ENCODE measurements around the gene LRRC3.
"Not testable (repeated sequence)": the region's sequence is repeated elsewhere in the genome, so short reads cannot be mapped to it uniquely, and the experiment has no call there.

Gene LRRC3

DNA sequence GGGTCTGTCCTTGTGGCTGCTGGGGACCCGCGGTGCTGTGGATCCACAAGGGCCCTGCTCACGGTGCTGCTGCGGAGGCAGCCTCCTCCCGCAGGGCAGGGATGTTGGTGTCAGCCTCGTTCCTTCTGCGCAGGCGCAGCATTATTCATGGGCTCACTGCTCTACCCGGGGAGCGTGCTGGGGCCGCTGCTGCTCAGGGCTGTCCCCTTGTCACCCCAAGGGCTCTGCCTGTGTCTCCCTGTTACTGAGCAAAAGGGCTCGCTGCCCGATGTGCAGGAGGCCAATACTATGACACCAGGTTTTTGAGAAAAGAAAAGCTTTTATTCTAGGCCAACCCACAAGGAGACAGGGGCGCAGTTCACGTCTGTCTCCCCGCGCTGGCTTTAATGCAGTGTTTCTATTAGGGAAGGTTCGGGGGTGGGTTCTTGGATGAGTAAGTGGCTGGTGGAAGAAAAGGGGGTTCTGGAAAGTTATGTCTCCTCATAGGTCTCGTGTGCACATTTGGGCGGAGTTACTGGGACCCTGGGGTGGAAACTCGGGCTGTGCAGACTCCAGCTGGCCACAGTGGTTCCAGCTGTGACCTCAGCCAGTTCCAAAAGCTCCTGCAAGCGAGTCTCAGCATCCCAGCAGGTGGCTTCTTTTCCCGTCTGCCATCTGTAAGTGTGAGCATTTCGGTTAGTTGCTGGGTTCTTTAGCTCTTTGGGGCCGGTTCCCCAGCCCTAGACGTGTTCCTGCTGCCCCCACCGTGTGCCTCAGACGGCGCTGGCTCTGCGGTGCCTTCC lies 40.8 kb upstream of the LRRC3 start:
- TF ChIP-seq, protein P1, sequence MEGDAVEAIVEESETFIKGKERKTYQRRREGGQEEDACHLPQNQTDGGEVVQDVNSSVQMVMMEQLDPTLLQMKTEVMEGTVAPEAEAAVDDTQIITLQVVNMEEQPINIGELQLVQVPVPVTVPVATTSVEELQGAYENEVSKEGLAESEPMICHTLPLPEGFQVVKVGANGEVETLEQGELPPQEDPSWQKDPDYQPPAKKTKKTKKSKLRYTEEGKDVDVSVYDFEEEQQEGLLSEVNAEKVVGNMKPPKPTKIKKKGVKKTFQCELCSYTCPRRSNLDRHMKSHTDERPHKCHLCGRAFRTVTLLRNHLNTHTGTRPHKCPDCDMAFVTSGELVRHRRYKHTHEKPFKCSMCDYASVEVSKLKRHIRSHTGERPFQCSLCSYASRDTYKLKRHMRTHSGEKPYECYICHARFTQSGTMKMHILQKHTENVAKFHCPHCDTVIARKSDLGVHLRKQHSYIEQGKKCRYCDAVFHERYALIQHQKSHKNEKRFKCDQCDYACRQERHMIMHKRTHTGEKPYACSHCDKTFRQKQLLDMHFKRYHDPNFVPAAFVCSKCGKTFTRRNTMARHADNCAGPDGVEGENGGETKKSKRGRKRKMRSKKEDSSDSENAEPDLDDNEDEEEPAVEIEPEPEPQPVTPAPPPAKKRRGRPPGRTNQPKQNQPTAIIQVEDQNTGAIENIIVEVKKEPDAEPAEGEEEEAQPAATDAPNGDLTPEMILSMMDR (IDR thresholded peaks at IDR 0.05; ENCODE audit: low read depth, low read length) = no peak
- H3K4me3 ChIP-seq (ENCODE audit: low read depth, low read length) = no peak overlapping the region

DNA sequence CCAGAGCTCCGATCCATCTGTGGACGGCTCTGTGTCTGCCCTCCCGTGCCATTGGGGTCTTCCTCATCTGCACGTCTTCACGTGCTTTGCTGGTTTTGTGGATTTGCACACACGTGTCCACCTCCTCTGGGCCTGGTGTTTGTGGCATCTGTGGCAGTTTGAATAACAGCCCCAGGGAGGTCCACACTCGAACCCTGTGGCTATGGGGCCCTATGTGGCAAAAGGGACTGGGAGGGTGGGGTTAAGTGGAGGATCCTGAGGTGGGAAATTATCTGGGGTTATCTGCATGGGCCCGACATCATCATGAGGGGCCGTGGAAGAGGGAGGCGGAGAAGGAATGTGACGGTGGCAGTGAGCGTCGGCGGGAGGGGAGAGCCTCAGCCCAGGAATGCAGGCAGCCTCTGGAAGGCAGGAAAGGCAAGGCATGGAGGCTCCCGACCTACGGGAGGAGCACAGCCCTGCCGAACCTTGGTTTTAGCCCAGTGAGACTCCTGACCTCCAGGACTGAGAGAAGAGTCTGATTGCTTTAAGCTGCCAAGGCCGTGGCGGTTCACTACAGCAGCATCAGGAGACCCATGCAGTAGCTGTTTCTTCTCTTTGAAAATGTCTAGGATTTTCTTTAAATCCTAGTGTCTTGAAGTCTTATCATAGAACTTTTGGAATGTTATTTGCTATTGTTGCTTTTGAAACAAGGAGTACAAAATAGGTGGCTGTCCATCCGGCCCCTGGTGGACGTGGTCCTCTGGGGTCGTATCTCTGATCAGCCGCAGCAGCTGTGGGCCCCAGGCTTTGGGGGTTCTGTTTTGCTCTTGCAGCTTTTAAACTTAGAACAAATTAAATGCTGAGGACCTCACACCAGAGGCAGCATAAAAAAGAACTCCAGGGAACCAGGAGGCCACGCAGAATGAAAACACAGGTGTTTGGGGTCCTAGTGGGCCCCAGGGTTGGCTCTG lies 40.0 kb upstream of the LRRC3 start:
- H3K4me3 ChIP-seq (ENCODE audit: low read depth, low read length) = no peak overlapping the region
- TF ChIP-seq, protein P1 (IDR thresholded peaks at IDR 0.05; ENCODE audit: low read depth, low read length) = no peak

DNA sequence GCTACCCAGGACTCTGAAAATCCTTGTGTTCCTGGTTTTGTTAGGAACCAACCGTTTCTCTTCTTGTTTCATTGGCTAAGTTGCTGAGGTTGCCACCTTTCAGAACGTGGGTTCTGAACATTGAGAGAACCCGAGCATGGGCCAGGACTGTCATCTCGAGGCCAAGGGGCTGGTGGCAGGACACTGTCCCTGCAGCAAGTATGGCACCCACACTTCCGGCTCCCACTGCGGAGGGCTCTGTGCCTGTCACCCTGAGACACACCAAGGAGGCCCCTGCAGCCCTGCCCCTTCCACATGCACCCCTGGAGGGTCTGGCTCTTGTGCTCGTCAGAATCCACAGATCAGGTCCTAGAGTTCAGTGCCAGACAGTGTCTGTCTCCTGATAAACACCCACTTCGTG lies 39.1 kb upstream of the LRRC3 start:
- TF ChIP-seq, protein P1 (IDR thresholded peaks at IDR 0.05; ENCODE audit: low read depth, low read length) = no peak
- no peak overlapping the region for H3K4me3 ChIP-seq (ENCODE audit: low read depth, low read length)

DNA sequence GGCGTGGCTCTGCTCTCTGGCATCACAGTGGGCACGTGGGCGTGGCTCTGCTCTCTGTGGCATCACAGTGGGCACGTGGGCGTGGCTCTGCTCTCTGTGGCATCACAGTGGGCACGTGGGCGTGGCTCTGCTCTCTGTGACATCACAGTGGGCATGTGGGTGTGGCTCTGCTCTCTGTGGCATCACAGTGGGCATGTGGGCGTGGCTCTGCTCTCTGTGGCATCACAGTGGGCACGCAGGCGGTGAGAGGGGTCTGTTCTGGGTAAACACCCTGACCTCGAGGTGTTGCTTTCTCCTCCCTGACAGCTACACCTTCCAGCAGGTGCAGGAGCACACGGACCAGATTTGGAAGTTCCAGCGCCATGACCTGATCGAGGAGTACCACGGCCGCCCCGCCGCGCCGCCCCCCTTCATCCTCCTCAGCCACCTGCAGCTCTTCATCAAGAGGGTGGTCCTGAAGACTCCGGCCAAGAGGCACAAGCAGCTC lies 37.6 kb upstream of the LRRC3 start:
- not testable (repeated sequence) for H3K4me3 ChIP-seq (ENCODE audit: low read depth, low read length)

DNA sequence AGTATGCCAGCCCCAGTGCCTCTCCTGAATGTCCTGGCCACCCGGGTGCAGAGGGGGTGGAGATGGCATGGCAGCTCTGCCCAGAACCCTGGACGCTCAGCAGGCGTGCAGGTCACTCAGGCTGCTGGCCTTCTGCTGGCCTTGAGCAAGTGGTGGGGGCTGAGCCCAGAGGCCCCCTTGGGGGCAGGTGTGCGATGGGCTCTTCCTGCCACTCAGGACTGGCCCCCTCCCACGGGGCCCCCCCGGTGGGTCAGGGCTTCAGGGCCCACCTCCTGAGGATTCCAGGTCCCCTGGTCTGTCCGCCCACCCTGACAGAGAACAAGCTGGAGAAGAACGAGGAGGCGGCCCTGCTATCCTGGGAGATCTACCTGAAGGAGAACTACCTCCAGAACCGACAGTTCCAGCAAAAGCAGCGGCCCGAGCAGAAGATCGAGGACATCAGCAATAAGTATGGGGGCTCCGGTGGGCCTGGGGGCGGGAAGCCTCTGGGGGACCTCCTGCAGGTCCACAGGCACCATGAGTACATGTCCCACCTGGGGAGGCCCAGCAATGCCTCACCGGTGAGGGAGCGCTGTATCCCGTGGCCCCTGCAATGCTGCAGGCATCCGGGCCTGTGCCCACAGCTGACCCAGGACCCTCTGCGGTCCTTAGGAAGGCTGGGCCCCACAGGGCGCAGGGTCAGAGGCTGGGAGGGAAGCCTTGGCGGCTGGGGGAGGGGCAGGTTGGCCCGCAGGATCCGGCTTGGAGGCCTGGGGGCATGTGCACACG lies 37.0 kb upstream of the LRRC3 start:
- H3K4me3 ChIP-seq (ENCODE audit: low read depth, low read length) = no peak overlapping the region
- TF ChIP-seq, protein P1 (IDR thresholded peaks at IDR 0.05; ENCODE audit: low read depth, low read length) = no peak

DNA sequence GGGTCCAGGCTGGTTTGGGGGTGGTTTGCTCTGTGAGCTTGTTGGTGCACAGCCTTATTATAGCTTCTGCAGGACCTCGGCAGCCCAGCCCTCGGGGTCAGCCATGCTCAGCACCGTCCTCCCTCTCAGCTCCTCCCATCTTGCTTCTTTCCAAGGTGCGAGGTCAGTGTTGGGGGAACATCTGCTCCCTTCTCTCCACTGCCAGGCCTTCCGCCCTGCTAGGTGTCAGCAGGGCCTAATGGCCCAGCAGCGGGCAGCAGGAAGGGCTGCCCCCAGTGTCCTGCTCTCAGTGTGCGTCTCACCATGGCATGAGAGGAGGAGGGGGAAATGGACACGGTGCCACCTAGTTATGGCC lies 36.5 kb upstream of the LRRC3 start:
- TF ChIP-seq, protein P1 (IDR thresholded peaks at IDR 0.05; ENCODE audit: low read depth, low read length) = no peak
- no peak overlapping the region for H3K4me3 ChIP-seq (ENCODE audit: low read depth, low read length)

DNA sequence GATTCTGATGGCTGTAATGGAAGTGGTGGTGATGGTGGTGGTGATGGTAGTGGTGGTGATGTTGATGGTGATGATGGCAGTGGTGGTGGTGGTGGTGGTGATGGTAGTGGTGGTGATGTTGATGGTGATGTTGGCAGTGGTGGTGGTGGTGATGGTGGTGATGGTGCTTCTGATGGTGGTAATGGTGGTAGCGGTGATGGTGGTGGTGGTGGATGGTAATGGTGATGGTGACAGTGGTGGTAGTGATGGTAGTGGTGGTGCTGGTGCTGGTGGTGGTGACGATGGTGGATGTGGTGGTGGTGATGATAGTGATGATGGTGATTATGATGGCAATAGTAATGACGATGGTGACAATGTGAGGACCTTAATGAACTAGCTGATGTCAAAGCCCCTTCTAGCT lies 35.6 kb upstream of the LRRC3 start:
- no peak overlapping the region for H3K4me3 ChIP-seq (ENCODE audit: low read depth, low read length)
- TF ChIP-seq, protein P1 (IDR thresholded peaks at IDR 0.05; ENCODE audit: low read depth, low read length) = no peak

All from WI38 (cell line).